ENCODE results near the gene ZNF14.
A peak's percentile ranks its signal among the peaks of the same experiment; 100 is the strongest.
"Not testable (repeated sequence)": the region's sequence is repeated elsewhere in the genome, so short reads cannot be mapped to it uniquely, and the experiment has no call there.

Gene ZNF14

DNA sequence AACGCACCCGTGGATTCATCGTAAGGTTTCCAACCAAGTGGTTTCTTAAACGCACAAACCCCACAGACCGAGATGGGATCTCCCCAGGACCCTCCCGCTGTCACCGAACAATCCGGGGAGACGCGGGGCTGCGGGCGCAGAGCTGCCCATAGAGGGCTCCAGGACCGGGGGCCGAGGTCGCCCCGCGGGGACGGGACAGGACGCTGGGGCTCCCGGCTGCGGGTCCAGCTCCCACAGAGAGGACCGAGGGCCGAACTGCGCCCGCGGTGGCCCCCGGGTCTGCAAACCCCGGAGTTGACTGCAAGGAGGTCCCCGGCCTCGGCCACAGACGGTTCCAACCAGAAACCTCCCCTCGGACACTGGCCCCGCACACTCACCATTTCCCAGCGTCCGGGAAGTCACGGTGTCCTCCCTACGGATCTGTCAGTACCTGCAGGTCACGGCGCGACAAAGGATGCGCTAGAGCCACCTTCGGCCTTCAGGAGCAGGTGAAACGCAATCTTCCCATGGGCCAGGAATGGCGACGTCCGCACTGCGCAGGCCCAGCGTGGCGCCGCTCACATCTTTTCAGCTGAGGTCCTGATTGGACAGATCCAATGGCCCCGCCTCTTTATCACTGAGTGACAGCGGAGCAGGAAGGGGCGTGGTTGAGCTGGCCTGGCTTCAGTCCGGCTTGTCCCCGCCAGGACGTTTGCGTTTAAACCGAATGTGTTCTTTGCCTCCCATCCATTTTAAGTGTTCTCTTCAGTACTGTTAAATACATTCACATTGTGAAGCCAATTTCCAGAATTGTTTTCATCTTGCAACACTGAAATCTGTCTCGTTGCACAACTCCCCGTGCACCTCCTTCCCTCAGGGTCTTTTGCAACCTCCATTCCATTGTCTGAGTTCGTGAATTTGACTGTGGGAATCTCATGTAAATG is at the start of gene ZNF14:
ZNF14 (minus strand) TSS at position 534 of the 923 bp plus-strand sequence; CDS start at position 380, 154 bp downstream.
- DNase-seq, result peak; percentile 88 to 93

DNA sequence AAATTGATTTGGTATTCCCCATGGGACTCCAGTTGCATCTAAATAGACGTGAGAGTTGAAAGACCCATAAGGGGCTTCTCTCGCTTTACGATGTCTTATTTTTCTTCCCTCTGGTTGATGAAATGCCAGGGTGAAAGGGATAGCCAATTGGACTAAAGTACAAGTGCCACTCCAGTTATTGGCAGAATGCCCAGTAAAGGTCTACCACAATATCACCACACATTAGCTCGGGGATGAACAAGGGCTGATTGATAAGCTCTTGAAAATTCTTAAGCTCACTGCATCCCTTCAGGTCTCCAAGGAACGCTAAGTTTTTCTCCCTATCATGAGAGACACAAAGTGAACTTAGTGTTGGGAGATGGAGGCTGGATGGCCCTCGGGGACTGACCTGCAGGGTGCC is 48.9 kb upstream of the ZNF14 start:
- DNase-seq, result not testable (repeated sequence)

DNA sequence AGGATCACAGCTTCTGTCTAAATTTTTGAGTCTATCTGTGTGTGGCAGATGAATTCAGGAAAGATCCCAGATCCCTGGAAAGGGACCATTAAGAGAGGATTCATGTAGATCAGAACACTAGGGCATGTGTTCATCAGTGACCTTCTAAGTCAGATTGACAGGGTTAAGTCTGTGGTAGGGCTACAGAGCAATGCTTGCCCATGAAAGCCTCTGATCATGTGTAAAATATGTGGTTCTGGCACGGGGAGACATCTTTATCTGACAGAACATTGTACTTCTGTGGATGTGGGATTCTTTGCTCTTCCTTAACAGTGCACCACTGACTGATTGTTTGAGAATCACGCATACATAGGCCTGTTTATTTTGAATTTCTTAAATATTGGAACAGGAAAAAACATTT is 45.8 kb upstream of the ZNF14 start:
- no peak for DNase-seq

DNA sequence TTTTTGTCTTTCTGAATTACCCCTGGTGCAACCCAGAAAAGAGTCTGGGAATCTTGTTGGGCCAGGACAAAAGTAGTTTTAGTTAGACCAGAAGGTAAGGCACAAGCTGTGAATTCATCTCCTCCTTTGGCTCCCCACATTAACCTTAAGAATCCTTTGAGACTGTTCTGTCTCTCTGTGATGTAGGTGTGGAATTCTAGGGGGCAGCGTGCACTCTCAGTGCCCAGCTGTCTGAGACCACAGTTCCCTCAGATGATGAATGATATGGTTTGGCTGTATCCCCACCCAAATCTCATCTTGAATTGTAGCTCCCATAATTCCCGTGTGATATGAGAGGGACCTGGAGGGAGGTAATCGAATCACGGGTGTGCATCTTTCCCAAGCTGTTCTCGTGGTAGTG is 44.8 kb upstream of the ZNF14 start:
- DNase-seq, result no peak

DNA sequence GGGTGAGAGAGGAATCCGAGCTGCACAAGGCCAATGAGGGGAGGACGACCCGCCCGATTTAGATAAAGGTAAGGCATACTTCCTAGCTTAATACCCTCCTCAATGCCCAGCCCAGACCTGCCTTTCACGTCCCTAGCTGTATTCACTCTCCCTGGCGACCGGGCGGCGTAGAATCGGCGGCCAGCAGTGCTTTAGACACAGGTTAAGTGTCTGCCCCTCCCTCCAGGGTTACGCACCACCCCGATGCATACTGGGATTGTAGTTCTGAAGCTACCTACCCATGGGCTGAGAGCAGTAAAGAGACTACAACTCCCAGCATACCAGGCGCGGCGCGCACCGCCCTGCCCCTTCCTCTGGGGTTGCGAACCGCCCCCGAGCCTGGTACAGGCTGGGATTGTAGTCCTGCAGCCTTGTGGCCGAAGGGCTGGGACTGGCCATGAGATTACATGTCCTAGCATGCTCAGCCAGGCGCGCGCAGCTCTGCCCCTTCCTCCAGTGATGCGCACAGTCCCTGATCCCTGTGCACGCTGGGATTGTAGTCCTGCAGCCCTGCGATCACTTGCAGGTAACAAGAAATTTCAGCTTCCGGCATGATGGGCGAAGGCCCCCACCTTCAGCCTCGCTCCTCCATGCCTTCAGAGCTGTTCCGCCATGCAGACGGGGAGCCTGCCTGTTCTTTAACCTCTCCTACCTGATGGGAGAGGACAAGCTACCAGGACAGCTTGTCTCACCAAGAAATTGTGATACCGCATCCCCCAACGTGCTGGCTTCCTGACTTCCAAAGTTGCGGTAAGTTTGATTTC is 43.5 kb upstream of the ZNF14 start:
- DNase-seq, result peak; percentile 86 to 89

DNA sequence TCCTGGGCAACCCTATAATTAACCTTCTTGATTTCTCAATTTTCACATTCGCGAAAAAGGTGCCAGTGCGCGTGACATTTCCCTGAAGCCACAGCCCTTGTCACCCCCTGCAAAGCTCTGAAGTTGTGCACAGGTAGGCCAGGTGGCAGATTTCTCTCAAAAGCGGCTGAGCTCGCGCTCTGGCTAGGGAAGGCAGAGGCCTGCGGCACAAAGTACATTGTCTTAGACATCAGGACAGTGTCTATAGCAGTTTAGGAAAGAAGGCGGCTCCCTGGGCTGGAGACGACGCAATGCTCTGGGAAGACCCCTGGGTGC is 42.9 kb upstream of the ZNF14 start:
- DNase-seq, result no peak

DNA sequence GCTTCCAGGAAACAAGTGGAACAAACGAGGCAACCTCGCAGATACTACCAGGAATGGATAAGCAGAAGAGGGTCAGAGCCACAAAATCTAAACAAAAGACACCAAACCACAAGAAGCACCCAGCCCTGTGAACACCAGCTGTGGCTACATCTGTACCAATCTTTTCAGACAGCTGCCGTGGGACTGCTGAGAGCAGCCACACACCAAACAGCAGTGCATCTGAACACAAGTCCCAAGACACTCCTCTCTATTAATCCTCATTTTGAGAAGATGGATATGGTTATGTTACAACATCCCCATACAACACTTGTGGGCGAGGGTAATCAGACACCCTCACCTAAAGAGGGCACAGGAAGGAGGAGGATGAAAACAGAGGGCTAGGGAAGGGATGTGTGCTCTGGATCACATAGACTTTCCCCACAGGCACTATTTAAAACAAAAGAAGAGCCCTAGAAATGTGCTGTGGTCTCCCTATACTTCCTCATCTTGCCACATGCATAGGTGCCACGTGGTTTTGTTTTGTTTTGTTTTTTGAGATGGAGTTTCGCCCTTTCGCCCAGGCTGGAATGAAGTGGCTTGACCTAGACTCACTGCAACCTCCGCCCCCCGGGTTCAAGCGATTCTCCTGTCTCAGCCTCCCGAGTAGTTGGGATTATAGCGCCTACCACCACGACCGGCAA is 41.6 kb upstream of the ZNF14 start:
- DNase-seq, result no peak

DNA sequence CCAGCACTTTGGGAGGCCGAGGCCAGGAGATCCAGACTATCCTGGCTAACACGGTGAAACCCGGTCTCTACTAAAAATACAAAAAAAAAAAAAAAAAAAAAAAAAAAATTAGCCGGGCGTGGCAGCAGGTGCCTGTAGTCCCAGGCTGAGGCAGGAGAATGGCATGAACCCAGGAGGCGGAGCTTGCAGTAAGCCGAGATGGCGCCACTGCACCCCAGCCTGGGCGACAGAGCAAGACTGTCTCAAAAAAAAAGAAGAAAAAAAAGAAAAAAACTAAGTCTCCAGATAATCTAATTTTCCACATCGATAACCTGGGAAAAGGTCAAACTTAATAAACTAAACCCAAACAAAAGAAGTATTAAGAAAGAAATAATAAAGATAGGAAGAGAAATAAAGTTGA is 39.1 kb upstream of the ZNF14 start:
- not testable (repeated sequence) for DNase-seq

DNA sequence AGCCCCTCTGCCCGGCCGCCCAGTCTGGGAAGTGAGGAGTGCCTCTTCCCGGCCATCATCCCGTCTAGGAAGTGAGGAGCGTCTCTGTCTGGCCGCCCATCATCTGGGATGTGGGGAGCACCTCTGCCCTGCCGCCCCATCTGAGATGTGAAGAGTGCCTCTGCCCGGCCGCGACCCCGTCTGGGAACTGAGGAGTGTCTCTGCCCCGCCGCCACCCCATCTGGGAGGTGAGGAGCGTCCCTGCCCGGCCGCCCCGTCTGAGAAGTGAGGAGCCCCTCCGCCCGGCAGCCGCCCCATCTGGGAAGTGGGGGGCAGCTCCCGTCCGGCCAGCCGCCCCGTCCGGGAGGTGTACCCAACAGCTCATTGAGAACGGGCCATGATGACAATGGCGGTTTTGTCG is 37.1 kb upstream of the ZNF14 start:
- not testable (repeated sequence) for DNase-seq

DNA sequence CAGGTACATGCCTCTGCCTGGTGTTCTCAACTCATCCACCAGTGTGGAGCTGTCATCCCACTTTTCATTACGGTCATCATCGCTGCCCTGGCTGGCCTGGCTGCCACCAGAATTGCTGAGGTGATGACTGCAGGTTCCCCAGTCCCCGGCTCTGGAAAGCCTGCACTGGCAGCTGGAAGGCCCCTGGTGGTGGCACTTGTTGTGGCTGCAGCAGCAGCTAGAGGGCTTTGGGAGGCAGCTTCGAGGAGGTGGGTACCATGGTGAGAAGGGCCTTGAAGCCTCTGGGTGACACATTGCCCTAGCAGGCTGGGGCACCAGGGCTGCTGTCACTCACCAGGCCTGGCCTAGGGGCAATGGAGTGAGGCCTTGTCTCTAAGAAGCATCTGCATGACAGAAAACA is 25.3 kb upstream of the ZNF14 start:
- DNase-seq, result no peak

DNA sequence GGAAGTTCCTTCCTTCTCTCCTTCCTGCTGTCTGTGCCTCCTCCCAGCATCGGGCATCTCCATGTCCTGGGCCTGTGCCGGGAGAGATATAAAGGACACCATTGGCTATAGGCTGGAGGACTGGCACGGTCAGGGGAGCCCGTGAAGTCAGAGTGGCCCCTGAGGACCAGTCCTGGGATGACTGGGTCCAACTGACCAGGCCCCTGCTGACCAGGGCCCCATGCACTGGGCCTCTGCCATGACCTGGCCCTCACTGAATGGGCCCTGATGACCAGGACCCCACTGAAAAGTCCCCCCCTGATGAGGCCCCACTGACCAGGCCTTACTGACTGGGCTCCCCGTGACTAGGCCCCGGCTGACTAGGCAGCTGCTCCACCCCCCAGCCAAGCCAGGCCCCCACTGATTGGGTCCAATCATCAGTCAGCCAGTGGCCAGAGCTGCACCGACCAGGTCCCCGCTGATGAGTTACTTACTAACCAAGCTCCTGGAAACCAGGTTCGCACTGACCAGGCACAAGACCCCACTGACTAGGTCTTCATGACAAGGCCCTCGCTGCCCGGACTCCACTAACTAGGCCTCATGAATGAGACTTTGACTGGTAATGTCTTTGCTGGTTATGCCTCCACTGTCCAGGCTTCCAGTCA is 20.0 kb upstream of the ZNF14 start:
- DNase-seq, result no peak

DNA sequence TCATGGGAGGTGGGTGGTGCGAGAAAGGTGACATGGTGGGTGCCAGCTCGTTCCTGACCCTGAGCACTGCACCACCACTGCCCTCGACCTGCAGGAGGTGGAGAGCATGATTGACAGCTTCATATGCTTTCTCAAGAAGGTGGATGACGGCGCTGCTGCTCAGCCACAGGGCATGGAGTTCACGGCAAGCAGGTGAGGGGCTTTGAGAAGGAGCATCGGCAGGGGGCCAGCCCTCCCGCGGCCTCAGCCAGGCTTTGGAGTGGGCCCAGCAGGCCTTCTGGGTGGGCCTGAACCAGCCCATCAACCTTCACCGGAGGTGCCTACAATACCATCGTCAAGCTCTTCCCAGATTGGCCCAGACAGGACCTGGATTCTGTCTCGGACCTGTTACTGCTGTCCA is 18.9 kb upstream of the ZNF14 start:
- DNase-seq, result no peak

DNA sequence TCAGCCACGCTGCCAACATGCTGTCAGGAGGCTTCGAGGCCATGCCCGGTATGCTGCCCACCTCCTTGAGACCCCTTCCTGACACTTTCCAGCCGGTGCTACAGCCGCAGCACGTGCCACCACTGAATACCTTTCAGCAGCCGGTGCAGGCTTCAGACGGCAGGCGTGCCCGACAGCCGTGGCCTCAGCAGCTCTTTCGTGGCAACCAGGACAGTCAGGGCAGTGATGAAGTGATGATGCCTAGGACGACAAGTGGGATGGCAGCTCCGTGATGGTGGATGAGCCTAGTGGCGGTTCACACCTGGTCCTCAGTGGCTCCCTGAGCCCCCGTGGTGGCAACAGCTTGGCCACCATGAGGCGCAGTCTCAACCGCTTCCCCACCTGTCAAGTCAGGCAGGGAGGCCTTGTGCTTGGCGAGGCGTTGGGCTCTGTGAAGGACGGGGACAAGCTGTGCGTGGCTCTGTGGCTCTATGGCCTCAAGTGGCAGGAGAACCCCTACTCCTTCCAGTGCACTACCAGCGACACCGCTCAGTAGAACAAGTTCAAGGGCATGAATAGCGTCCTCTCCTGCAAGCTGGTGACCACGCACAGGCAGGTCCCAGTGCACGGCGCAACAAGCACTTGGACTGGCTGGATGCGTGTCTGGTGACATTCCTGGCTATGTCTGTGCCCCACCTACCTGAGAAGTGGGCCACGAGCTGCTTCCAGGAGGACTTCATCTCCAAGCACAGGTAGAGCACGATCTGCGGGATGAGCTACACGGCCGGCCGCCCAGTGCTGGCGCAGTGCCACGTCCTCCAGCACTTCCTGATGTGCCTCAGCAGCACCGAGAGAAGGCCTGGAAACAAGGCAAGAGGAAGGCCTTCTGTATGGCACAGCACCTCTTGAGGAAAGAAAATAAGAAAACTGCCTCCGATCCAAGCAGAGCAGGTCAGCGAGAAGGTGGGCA is 18.2 kb upstream of the ZNF14 start:
- DNase-seq, result no peak

DNA sequence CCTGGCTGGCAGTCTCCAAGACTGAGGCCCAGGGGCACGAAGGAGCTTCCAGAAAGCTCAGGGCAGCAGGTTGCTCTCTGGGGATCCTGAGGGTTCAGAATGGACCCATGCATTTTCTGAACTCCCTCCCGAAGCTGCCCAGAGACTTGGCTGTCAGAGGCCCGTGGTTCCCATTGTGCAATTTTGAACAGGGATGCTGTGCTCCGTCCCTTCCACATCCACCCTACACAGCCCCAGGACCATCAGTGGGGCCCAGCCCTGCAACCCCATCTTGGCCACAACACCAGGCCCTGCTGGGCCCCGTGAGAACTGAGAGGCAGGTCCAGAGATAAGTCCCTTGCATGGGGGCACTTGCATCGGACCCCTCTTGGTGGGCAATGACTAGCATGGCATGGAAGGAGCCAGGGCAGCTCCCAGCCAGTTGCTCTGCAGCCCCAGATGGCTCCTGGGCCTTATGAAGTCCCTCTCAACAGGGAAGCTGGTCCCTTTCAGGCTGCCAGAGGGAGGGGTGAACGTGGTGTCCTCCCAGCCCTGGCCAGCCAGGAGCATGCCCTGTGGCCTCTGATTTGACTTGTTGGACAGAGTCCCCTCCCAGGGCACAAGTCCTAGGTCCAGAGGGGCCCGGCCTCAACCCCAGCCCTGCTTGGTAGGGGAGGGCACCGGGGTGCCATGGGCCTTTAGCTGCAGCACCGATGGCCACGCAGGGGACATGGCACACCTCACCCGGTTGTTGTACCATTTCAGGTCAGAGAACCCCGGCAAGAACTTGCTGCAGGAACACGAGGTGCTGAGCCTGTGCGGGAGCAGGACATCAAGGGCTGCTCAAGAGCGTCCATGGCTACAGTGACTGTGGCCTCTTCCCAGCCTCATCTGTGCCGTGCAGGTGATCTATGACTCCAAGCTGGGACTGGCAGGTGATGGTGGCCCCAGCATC is 17.3 kb upstream of the ZNF14 start:
- DNase-seq, result no peak

DNA sequence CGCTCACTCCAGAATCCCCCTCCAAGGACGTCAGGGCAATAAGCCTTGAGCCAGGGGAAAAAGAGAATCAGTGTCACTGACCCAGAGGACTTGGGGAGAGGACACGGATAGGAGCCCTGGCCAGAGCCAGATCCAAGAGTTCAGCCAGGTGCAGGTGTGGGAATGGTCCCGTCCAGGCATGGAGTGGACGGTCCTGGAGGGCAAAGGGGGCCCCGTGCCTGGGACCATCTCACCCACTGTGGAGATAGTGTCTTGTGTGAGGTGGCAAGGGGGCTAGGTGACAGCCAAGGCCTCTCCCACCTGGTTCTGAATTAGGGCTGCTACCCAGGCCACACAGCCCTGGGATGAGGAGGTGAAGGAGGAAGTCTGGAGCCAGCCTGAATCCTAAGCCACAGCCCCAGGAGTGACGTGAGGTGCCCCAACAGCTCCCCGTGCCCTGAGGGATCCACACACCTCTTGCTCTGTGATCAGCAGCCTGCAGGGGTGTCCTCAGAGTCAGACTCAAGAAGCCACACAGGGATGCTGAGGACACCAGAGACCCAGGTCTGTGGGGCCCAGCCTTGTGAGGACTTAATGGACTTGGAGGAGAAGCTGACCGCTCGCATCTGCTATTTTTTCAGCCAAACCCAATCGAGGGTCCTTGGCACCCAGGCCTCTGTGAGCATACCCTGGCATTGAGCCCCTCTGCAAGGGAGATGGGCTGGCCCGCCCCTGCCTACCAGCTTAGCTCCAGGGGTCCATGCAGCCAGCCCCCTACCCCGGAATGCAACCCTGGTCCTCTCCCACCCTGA is 16.4 kb upstream of the ZNF14 start:
- no peak for DNase-seq

DNA sequence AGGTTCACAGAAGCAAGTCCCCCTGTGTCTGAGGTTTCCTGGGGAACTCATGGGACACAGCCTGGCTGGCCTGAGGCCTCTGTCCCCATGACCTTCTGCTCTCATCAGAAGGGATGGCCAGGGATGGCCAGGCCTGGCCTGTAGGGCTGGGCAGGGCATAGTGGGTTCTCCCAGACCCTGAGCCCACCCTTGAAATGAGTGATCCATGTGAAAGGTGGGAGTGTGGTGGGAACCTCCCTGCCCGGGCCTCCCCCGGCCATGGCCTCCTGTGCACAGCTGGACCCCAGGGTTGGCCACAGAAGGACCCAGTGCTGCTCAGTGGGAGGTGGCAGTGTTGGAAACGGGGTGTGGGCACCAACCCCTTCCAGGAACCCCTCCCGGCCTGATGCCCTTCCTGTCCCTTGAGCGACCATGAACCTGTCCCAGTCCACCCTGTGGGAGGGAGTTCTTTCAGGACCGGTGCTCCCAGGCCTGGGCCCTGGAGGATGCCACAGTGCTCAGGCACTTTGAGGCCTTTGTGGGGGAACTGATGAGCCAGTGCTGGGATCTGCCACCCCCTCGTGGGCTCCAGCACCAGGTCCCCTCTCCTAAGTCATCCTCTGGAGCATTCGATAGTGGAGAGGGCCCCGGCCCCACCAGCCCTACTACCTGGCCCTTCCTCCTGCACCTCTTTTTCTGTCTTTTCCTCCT is 15.5 kb upstream of the ZNF14 start:
- DNase-seq, result no peak

DNA sequence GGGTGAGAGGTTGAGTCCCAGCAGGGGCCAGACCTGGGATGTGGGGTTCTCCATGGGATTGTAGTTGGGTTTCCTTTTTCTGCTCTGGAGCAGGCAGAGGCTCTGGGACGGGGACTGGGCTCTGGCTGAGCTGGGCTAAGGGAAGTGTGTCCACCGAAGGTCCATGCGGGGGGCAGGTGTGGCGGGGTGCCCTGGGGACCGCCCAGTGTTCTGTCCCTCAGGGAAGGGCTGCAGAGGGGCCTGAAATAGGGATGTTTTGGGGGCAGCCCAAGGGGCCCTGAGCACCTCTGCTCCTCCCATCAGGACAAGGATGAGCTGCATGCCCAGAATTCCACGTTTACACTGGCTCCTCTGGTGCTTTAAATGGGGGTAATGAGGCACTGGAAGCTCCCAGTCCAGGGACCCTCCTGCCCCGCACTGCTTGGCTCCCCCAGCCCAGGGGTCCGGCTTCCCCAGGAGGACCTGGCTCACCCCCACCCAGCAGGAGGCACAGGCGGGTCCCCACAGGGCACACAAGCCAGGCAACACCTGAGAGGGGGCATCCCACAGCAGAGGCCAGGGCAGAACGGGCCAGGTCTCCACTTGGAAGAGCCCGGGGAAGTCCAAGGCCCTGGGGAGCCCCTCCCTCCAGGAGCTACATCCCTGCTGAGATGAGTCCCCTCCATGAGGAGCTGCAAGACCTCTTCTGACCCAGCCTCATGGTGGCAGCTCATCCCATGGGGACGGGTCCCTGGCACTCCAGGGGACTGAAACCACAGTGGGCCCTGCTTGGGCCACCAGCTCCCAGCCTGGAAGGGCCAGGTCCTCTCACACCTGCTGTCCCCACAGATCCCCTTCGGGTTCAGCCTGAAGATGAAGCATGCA is 14.7 kb upstream of the ZNF14 start:
- DNase-seq, result no peak
